GM21825 (cell line): ENCODE results near the gene ANXA1.
"Not testable (repeated sequence)": the region's sequence is repeated elsewhere in the genome, so short reads cannot be mapped to it uniquely, and the experiment has no call there.

Experiments
- ATAC-seq: cut with Tn5 transposase; IDR thresholded peaks from one replicate; pipeline ENCODE4 v1.9.1; 2021; ENCODE audit warnings: mild to moderate bottlenecking, moderate library complexity; ENCODE audit not compliant: unreplicated experiment

Gene ANXA1

DNA sequence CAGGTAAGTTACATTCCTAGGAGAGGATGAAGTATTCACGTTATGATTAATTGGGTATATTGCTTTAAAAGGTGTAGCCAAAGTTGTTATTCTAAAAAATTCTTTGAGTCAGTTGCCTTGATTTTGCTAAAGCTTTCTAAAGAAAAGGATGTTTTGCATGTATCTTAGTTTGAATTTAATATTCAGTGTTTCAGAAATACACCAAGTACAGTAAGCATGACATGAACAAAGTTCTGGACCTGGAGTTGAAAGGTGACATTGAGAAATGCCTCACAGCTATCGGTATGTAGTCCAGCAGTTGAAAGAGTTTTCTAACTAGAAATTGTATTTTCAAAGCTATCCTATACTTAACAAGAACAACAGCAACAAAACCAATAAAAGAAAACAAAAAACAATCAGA lies 14.2 kb downstream of the ANXA1 start:
- ATAC-seq, result no peak

DNA sequence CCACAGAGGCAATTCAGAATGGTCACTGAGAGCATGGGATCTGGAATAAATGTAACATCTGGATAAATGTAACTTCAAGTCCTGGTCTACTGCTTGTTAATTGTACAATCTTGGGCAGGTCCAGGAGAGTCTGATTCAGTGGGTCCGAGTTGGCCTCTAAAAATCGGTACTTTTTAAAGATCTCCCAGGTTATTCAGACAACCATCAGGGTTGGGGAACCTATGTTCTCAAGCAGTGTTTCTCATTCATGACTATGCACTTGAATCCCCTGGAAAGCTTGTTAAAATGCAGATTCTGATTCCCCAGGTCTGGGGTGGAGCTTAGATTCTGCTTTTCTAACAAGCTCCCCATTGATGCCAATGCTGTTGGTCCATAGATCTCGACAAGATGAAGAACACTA lies 14.8 kb downstream of the ANXA1 start:
- ATAC-seq, result no peak

DNA sequence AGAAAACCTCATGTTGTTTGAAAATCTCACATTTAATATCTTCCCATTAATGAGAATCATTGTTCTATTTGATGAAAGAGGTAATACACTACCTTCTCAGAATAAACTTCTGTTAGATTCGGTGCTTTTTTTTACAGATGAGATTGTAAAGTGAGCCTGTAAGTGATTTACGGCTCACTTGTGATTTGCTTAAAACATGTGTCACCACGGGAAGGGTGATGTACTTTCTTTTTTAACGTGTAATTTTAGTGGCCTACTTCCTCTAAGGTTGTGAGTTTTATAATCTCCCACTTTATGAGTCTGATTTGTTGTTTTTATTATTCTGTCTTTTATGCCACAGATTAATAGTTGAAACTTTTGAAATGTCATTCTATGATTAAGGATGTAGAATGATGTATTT lies 15.9 kb downstream of the ANXA1 start:
- no peak for ATAC-seq

DNA sequence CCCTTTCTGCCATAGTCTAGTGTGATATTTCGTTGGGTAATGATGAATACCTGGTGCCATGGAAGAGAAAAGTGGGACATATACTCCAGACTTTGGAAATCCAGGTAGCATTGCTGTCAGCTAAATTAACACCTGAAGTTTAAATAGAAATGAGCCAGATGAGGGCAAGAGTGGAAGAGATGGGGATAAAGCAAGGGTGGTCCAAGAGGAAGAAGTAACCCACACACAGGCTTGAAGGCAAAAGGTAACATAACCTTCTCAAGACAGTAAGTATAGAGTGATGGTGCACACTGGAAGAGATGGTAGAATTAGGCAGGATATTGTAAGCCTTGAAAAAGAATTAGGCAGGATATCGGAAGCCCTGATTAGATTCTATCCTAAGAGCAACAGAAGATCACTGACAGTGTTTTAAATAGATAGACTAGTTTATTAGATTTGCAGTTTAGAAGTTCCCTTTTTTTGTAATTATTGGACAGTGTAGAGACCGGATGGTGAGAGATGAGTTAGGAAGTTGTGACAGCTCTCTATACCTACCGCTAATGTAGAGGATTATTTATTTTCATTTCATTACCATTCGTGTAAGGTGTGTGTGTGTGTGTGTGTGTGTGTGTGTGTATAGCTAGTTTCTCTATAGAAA lies 16.8 kb downstream of the ANXA1 start:
- ATAC-seq, result no peak

DNA sequence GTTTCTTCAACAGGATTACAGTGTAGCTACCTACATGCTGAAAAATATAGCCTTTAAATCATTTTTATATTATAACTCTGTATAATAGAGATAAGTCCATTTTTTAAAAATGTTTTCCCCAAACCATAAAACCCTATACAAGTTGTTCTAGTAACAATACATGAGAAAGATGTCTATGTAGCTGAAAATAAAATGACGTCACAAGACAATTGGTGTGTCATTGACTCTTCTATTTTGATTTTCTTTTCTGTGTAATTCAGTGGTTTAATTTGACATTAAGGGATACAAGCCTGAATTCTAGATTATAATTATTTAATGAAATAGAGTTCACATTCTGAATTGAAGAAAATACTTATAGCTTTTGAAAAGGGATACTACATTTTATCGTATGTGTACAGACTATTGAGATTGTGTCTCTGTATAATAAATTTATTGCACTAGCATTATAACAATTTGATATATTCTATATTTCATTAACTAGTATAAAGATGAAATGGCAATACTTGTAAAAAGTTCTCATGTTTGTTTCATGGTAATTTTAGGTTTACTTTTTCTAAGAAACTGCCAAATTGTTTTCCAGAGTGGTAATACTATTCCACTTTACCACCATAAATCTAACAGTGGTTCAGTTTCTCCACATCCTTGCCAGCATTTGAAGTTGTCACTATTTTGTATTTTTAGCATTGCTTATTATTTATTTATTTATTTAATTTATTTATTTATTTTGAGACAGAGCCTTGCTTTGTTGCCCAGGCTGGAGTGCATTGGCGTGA lies 18.7 kb downstream of the ANXA1 start:
- no peak for ATAC-seq

DNA sequence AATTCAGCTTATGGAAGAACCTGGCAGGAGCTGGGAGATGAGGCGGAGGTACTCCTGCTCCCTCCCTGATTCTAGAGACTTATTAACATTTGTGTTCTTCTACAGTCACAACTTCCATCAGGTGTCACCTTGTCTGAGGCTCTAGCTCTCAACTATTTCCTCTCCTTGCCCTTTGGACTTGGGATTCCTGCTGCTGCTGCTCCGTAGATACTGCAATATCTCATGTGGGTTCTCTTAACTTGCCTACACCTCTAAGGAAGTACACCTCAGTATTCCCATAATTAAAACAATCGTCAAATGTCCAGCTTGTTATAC lies 21.2 kb downstream of the ANXA1 start:
- no peak for ATAC-seq

DNA sequence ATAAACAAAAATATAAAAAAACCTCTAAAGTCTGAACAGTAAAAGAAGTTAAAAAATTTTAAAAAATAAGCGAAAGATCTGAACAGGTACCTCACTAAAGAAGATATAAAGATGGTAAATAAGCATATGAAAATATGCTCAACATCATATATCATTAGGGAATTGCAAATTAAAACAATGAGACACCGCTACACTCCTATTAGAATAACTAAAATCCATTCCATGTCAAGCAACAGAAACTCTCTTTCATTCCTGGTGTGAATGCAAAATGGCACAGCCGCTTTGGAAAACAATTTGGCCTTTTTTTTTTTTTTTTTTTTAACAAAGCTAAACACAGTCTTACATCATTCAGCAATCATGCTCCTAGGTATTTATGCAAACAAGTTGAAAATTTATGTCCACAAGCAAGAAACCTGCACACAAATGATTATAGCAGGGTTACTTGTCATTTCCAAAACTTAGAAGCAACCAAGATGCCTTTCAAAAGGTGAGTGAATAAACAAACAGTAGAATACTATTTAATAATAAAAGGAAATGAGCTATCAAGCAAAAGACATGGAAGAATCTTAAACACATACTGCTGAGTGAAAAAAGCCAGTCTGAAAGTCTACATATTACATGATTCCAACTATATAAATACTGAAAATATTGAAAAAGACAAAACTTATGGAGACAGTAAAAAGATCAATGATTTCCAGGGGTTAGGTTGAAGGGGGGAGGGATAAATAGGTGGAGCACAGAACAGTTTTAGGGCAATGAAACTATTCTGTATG lies 22.1 kb downstream of the ANXA1 start:
- ATAC-seq, result no peak

DNA sequence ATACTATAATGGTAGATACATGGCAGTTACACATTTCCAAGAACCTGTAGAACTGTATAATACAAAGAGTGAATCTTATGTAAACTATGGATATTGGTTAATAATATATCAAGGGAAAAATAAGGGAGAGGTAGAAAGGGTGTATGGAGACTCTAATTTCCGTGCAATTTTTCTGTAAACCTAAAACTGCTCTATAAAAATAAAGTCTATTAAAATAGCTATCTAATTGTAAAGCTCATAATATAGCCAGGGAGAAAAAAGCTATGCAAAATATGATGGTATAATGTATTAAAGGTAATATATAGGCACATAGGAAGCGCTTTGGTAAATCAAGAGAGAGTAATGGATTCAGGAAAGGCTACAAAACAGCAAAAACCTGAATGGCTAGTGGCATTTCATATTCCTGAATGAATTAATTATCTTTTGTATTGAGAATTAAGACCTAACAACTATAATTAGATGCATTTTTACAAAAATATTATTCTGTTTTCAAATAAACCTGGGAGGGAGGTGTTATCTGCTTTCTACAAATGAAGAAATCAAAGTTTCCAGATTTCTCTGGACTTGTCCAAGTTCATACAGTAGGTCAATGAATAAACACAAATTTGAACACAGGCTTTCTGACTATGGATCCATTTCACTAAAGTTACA lies 22.8 kb downstream of the ANXA1 start:
- ATAC-seq, result no peak

DNA sequence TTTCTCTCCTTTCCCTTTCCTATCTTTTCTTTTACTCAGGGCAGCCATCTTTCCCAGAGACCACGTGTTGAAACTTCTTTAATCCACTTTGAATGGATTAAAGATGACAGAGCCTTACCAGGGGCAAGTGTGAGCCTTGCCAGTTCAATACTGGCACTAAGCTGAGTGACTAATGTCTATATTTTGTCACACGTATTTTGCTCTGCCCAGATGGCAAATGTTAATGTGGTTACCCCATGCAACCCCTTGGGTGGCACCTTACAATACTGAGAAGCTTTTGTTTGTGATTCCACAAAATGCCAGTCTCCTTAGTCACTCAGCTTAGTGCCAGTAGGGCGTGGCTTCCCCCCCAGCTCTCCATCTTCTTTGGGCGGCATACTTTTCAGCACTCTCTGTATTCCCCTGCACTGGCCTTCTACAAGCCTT lies 24.8 kb downstream of the ANXA1 start:
- no peak for ATAC-seq

DNA sequence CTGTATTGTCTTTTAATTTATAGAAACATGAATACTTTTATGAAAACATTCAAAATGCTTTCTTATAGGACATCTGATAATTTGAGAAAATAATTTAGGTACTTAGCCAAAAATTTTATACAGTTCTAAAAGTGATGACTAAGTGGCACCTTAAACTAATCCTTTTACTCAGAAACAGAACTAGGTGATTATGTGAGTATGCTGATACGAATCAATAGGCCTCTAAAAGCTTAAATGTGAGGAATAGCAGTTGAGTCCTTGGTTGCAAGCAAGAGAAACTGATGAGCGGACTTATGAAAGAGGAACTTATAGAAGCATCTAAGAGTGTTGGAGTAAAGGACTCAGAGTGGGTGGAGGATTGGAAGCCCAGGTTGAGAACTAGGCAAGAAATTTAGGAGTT lies 26.4 kb downstream of the ANXA1 start:
- ATAC-seq, result no peak

DNA sequence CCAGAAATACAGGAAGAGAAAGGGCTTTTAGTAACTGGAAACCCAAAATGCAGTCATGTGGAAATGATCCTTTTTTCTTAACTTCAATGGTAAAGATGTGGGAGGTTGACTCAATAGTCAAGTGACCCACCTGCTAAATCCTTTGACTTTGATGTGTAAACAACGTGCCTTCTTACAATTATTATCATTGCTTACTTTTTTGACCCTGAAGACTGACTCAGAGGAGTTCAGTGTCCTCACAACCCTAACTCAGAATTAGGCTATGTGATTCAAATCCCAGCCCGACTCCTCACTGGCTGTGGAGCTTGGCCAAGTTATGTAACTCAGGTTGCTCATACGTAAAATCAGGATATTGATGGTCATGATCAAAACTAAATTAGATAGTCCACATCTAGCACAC lies 27.9 kb downstream of the ANXA1 start:
- no peak for ATAC-seq

DNA sequence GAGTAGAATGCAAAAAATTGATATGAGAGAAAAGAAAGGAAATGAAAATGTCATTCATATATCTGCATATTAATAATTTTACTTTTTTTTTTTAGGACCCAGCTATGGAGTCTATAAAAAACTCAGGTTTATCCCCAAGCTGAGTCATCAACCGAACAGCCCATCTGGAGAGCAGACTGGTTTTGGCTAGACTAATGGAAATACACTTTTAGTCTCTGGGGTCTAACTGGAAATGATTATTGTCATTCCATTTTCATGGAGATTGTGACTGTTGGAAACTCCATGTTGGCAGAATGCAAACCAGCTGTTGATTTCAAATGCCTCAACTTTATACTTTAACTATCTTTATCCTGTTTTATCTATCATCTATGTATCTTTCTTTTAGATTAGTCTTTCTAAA lies 28.7 kb downstream of the ANXA1 start:
- ATAC-seq, result no peak

DNA sequence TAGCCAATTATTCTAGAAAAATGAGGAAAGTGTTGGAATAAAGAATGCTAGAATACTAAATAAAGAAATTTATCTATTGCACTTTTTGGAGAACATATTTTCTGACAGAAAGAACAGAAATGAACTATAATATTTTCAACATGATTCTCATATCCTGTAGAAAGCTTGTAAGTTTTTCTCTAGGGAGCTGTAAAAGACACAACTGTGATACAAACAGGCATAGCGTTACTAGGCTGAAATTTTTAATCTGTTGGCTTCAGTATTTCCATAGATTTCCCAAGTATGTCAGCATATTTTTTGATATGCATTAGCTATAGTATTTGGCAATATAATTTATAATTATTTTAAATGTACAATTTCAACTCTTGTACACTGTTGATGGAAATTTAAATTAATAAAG lies 31.3 kb downstream of the ANXA1 start:
- ATAC-seq, result no peak

DNA sequence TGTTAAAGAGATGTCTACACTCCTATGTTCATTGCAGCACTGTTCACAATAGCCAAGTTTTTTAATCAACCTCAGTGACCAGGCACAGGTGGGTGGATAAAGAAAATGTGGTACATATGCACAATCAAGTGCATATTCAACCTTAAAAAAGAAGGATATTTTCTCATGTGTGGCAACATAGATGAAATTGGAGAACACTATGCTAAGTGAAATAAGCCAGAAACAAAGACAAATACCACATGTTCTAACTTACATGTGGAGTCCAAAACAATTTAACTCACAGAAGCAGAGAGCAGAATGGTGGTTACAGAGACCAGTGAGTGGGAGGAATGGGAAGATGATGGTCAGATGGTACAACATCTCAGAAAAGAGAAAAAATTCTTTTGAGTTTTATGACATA lies 31.8 kb downstream of the ANXA1 start:
- no peak for ATAC-seq

DNA sequence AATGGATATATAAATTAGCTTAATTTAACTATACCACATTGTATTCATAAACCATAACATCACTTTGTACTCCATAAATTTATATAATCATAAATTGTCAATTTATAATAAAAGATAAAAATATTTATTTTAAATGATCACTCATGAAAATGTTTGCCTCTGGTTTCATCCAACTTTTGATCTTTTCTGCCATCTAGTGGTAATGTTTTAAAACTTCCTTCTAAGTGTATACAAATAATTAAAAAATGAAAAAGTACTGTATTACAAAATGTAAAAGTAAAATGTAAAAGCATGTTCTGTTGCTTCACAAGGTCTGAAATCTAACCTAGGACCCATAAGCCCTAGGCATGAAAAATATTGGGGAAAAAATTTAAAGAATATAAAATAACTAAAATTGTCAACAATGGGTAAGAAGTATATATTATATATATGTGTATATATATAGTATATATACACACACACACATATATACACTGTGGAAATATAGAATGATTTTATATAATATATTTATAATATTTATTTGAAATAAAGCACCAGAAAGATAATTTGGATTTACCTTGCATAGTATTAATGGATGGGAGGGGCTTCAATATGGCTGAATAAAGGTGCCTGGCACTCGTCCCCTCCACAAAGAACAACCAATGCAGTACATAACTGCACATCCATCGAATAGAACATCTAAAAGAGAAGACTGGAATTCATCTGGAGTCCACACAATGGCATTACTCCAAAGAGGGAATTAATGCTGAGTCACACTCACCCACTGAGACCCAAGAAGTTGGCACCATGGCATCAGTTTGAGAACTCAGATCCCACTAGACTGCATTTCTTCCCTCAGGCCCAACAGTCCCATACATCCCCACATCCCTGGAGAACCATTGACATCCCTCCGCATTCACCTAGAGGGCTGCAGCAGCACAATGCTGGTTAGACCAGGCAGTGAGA lies 32.5 kb downstream of the ANXA1 start:
- no peak for ATAC-seq

DNA sequence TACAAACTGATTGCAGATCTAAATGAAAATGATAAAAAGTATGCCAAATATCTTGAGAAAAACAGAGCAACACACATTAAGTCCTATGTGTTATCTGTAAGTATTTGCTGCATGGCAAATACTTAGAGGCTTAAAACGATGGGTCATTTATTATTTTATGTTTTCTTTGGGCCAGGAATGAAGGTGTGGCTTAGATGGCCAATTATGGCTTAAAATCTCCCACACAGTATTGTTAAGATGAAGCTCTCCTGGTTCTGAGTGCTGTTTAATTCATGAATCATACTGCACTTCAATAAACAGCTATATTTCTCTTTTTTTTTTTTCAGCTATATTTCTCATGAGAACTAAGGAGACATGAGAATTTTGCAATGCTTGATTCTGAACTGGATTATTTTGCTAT lies 39.4 kb downstream of the ANXA1 start:
- ATAC-seq, result not testable (repeated sequence)

DNA sequence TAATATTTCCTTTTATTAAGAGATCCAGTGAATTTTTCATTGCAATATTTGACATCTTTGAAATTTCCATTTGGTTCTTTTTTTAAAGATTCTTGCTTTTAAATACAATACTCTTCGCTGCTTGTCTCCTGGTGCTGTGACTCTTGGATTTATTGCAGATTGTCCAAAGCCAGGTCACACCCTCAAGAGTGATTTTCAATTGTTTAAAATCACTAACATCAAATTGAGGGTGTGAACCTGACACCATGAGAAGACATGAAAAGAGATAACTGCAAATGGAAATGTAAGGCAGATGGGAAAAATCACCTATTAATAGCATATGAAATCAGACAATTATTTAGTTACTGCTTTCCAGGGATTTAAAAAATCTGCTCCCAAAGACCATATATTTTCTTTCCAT lies 42.6 kb downstream of the ANXA1 start:
- no peak for ATAC-seq

DNA sequence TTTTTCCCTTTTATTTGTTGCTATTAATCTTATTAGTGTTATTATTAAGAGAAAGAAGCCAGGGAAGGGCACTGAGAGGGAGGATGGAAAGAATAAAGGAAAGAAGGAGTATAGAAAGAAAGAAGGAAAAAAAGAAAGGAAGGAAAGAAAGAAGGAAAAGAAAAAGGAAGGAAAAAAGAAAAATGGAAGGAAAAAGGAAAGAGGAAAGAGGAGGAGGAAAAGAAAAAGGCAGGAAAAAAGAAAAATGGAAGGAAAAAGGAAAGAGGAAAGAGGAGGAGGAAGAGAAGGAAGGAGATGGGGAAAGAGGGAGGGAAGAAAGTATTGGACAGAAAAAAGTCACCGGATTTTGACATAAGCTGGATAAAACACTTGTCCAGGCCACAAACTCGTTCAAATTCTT lies 47.8 kb downstream of the ANXA1 start:
- ATAC-seq, result no peak

DNA sequence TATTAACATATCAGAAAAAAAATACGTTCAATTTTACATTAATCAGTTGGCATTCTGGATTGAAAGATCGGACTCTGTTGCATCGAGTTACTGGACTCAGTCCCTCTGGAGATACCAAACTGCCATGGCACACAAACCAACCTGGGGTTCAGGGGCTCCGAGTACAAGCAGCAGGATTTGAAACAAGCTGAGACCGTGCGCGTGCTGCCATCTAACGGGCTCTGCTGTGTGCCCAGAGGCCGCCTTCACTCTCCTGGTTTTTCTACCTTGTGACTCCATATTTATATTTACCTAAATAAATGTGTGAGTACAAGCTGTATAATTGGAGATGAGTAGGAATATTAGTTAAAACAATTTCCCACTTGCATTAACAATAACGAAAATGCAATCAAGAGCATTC lies 48.2 kb downstream of the ANXA1 start:
- ATAC-seq, result no peak

DNA sequence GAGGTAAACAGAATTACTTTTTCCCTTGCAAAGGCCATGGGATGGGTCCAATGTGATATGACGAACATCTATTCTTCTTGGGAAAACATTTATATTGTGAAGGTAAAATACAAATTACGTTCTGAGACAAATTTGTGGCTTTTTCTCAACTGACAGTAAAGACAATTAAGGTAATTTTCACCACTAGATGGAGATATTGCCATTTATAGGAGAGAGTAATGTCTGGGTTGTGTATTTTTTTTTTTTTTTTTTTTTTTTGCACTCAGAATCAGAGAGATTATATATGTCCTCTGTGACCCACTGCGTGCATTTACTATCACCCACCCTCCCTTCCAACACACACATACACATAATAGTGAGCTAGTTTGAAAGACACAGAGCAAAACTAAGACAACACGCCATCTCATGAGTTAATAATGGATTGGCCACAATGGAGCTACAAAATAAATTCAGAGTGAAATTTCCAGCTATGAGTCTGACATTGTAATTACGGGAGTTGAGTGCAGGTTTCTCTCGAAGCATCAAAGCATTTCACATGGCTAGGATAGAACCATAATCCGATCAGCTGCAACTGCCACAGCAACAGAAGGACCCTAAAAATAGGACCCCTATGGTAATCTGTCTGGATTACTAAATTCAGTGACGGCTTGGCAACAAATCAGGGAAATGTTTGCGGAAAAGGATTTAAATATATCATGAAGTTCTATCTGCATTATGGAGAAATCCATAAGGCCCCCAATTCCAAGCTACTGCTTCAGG lies 49.2 kb downstream of the ANXA1 start:
- no peak for ATAC-seq
